Fibroblast of gingiva (primary cell): ENCODE measurements around the gene GPAT3.

Experiments
- DNase-seq: peaks from one replicate; pipeline ENCODE4 v3.0.0-alpha.2; 2011; ENCODE audit warnings: low read depth

The GPAT3 gene

GRCh38 chr4:83644677-83645659 is 109.1 kb downstream of the GPAT3 start:
- peak; percentile 62 for DNase-seq

- no peak for DNase-seq
Measured at GRCh38 chr4:83646538-83647239, 110.8 kb downstream of the GPAT3 start.

GRCh38 chr4:83651846-83652245 is 115.9 kb downstream of the GPAT3 start:
- no peak for DNase-seq
